Measurements from ENCODE around the gene ARHGAP15.

Gene ARHGAP15

DNA sequence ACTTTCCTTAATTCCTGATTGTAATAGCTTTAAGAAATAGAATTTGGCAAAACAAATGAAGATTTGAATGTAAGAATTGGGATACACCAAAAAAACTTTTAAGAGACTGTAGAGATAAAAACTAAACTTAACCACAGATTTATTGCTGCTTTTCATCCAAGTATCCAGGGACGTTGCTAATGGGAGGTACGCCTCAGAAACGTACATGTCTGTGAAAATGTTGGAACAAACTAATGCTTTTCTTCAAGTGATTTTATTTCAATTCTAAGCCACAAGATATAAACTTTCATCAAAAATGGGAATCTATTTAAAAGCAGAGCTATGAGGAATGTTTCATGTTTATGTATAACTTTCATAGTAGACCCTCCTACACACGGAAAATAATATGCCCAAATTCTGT, 66.3 kb downstream of the ARHGAP15 start:
- Histone ChIP-seq H3K9me3 (ENCODE audit: control insufficient read depth, insufficient read depth, low read length) (no peaks in the 10 kb centered on the region), H3K9ac (ENCODE audit: low read depth, low read length) (no peak overlapping the region), H3K27ac (ENCODE audit: low read depth, low read length) (no peak overlapping the region), H3K27me3 (ENCODE audit: control insufficient read depth, insufficient read depth, low read length) (no peaks in the 10 kb centered on the region), H3K4me3 (ENCODE audit: low read depth, low read length) (no peak overlapping the region), H3K4me1 (ENCODE audit: control insufficient read depth, insufficient read depth, low read length) (no peaks in the 10 kb centered on the region), H3K36me3 (ENCODE audit: control insufficient read depth, insufficient read depth, low read length) (no peaks in the 10 kb centered on the region)

DNA sequence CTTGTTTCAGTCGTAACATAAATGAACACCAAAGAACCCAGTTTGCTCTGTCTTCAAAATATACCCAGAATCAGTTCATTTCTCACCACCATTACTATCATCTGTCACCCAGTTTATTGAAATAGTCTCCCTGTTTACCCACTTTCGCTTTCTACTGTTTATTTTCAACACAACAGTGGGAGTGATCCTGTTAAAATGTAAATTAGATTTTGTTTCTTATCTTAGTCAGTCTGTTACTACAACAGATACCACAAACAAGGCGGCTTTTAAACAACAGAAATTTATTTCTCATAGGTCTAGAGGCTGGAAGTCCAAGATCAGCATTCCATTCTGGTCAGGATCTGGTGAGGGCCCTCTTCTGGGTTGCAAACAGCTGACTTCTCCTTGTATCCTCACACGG, 74.8 kb downstream of the ARHGAP15 start:
- Histone ChIP-seq H3K4me3 (ENCODE audit: low read depth, low read length) (no peak overlapping the region), H3K27ac (ENCODE audit: low read depth, low read length) (no peak overlapping the region), H3K9me3 (ENCODE audit: control insufficient read depth, insufficient read depth, low read length) (no peaks in the 10 kb centered on the region), H3K36me3 (ENCODE audit: control insufficient read depth, insufficient read depth, low read length) (no peaks in the 10 kb centered on the region), H3K9ac (ENCODE audit: low read depth, low read length) (no peak overlapping the region), H3K27me3 (ENCODE audit: control insufficient read depth, insufficient read depth, low read length) (no peaks in the 10 kb centered on the region), H3K4me1 (ENCODE audit: control insufficient read depth, insufficient read depth, low read length) (no peaks in the 10 kb centered on the region)

DNA sequence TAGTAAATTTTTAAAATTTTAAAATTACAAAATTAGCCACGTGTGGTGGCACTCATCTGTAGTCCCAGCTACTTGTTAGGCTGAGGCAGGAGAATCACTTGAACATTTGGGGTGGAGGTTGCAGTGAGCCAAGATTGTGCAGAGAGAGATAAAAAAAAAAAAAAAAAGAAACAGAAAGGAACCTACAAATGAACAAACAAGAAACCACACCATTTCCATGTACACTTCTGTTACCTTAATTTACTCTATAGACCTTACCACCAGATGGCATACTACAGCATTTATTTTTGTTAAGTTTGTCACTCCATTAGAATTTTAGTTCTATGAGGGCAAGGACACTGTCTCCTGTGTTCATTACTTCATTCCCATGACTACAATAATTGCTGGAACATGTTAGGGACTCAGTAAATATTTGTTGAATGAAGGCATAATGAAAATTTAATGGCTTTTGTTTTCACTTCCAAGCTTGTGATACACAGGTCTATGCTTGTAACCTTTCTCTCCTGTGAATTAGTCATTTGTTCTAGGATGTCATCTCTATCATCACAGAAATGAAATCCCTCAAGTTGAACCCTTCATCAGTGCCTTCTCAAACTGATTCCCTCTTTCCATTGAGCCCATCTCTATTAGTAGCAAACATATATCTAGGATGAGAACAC, 76.0 kb downstream of the ARHGAP15 start:
- H3K4me1 ChIP-seq (ENCODE audit: control insufficient read depth, insufficient read depth, low read length): no peaks in the 10 kb centered on the region
- H3K4me3 ChIP-seq (ENCODE audit: low read depth, low read length): no peak overlapping the region
- no peak overlapping the region for H3K9ac ChIP-seq (ENCODE audit: low read depth, low read length)
- no peaks in the 10 kb centered on the region for H3K9me3 ChIP-seq (ENCODE audit: control insufficient read depth, insufficient read depth, low read length)
- no peaks in the 10 kb centered on the region for H3K27me3 ChIP-seq (ENCODE audit: control insufficient read depth, insufficient read depth, low read length)
- no peak overlapping the region for H3K27ac ChIP-seq (ENCODE audit: low read depth, low read length)
- H3K36me3 ChIP-seq (ENCODE audit: control insufficient read depth, insufficient read depth, low read length): no peaks in the 10 kb centered on the region

DNA sequence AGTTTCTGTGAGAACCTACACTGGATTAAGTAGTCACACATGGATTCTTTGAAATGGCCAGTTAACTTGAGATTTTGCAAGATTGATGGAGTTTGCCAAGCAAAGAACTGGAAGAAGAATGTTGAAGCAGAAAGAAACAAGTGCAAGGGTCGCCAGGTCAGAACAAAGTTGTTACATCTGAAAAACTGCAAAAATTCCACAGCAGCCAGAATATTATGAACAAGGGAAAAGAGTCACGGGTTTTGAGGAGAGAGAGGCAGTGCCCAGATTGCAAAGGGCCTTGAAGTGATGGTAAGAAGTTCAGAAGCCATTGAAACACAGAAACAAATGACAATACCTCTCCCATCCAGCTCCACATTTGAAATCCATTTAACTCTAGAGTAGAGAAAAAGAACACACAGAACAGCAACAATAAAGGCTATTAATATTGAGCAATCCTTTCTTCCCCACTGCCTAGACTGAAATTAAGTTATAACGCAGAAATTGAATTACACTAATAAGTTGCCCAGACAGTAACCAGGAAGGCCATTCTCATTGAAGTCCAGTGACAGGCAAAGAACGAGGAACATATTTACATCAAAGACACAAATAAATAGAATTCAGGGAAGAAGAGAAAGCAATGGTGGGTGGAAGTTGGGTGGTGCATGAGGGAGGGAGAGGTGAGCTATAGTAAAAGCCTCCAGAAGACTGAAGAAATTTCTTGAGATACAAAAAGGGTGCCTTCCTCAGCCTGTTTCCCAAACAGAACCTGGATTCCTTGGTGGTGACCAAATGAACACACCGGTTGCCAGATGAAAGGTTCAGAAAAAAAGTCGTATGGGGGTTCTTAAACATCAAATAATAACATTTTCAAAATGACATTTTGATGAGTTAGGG, 80.6 kb downstream of the ARHGAP15 start:
- H3K36me3 ChIP-seq (ENCODE audit: control insufficient read depth, insufficient read depth, low read length): no peaks in the 10 kb centered on the region
- H3K4me3 ChIP-seq (ENCODE audit: low read depth, low read length): no peak overlapping the region
- no peaks in the 10 kb centered on the region for H3K4me1 ChIP-seq (ENCODE audit: control insufficient read depth, insufficient read depth, low read length)
- H3K9ac ChIP-seq (ENCODE audit: low read depth, low read length): no peak overlapping the region
- no peak overlapping the region for H3K27ac ChIP-seq (ENCODE audit: low read depth, low read length)
- H3K27me3 ChIP-seq (ENCODE audit: control insufficient read depth, insufficient read depth, low read length): no peaks in the 10 kb centered on the region
- H3K9me3 ChIP-seq (ENCODE audit: control insufficient read depth, insufficient read depth, low read length): no peaks in the 10 kb centered on the region

DNA sequence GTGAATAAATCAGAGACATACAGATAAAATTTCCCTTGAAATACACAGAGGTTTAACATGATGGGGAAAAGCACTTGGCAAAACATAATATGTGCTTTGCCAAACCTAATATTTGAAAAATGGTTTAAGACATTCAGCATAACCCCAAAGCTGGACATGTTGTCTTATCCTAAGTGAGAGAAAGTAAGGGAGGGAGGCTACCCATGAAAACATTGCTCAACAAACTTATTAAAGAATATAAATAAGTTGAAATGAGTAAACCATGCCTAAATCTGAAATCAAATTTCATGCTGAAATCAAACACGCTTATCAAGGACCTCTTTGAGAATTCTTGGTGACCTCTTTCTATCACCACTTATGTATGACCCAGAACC, 81.2 kb downstream of the ARHGAP15 start:
- H3K4me3 ChIP-seq (ENCODE audit: low read depth, low read length): no peak overlapping the region
- no peaks in the 10 kb centered on the region for H3K27me3 ChIP-seq (ENCODE audit: control insufficient read depth, insufficient read depth, low read length)
- H3K4me1 ChIP-seq (ENCODE audit: control insufficient read depth, insufficient read depth, low read length): no peaks in the 10 kb centered on the region
- H3K9me3 ChIP-seq (ENCODE audit: control insufficient read depth, insufficient read depth, low read length): no peaks in the 10 kb centered on the region
- H3K9ac ChIP-seq (ENCODE audit: low read depth, low read length): no peak overlapping the region
- no peaks in the 10 kb centered on the region for H3K36me3 ChIP-seq (ENCODE audit: control insufficient read depth, insufficient read depth, low read length)
- no peak overlapping the region for H3K27ac ChIP-seq (ENCODE audit: low read depth, low read length)

DNA sequence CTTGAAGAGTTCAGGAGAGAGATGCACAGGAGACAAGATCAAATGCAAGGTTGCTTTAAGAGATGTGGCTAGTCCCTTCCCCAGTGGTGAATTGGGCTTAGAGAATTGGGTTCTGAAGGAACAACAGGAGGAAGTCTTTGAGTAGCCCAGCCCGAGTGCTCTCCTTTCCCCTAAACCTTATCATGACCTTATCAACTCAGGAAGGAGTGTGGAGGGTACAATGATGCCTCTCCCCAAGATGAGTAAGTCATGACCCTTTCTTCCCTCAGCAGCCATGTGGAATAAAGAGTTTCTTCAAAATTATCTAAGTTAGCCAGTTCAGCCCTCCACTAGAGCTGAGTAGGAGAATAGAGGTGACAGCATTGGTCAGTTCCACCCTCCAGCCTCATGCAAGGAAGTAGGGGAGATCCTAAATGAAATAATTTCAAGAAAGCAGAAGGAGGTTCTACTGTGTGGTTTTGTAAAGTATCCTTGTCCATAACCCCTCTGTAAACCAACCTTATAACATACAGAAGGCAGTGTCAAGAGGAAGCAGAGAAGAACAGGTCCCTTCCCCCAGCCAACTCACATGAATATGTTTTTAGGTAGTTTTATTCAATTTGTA, 88.4 kb downstream of the ARHGAP15 start:
- no peaks in the 10 kb centered on the region for H3K36me3 ChIP-seq (ENCODE audit: control insufficient read depth, insufficient read depth, low read length)
- no peak overlapping the region for H3K4me3 ChIP-seq (ENCODE audit: low read depth, low read length)
- no peak overlapping the region for H3K9ac ChIP-seq (ENCODE audit: low read depth, low read length)
- no peaks in the 10 kb centered on the region for H3K9me3 ChIP-seq (ENCODE audit: control insufficient read depth, insufficient read depth, low read length)
- H3K27ac ChIP-seq (ENCODE audit: low read depth, low read length): no peak overlapping the region
- no peaks in the 10 kb centered on the region for H3K27me3 ChIP-seq (ENCODE audit: control insufficient read depth, insufficient read depth, low read length)
- no peaks in the 10 kb centered on the region for H3K4me1 ChIP-seq (ENCODE audit: control insufficient read depth, insufficient read depth, low read length)

DNA sequence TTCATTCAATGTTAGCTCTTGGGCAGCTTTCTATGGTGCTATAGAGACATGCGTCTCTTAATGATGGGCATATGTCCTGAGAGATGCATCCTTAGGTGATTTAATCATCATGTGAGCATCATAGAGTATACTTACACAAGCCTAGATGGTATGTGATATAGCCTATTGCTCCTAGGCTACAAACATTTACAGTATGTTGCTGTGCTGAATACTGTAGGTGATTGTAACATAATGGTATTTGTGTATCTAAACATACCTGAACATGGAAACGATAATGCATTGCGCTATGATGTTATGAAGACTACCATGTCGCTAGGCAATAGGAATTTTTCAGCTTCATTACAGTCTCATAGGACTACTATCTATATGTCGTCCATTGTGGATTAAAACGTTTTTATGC, 89.4 kb downstream of the ARHGAP15 start:
- H3K4me1 ChIP-seq (ENCODE audit: control insufficient read depth, insufficient read depth, low read length): no peaks in the 10 kb centered on the region
- no peaks in the 10 kb centered on the region for H3K27me3 ChIP-seq (ENCODE audit: control insufficient read depth, insufficient read depth, low read length)
- no peaks in the 10 kb centered on the region for H3K36me3 ChIP-seq (ENCODE audit: control insufficient read depth, insufficient read depth, low read length)
- no peak overlapping the region for H3K4me3 ChIP-seq (ENCODE audit: low read depth, low read length)
- H3K9me3 ChIP-seq (ENCODE audit: control insufficient read depth, insufficient read depth, low read length): no peaks in the 10 kb centered on the region
- H3K27ac ChIP-seq (ENCODE audit: low read depth, low read length): no peak overlapping the region
- no peak overlapping the region for H3K9ac ChIP-seq (ENCODE audit: low read depth, low read length)

DNA sequence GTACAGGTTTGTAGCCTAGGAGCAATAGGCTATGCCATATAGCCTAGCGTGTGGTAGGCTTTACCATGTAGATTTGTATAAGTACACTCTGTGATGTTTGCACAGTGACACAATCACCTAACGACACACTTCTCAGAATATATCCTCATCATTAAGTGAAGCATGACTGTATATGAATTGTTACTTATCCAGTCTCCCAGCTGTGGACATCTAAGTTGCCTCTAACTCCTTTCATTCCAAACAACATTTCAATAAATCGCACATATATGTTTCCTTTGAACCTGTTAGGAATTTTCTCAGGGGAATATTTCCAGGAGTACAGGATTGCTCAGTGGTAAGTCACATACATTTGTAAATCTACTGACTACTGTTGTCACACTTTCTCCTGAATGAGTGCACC, 90.0 kb downstream of the ARHGAP15 start:
- no peaks in the 10 kb centered on the region for H3K27me3 ChIP-seq (ENCODE audit: control insufficient read depth, insufficient read depth, low read length)
- no peaks in the 10 kb centered on the region for H3K36me3 ChIP-seq (ENCODE audit: control insufficient read depth, insufficient read depth, low read length)
- H3K27ac ChIP-seq (ENCODE audit: low read depth, low read length): no peak overlapping the region
- no peaks in the 10 kb centered on the region for H3K9me3 ChIP-seq (ENCODE audit: control insufficient read depth, insufficient read depth, low read length)
- H3K4me3 ChIP-seq (ENCODE audit: low read depth, low read length): no peak overlapping the region
- no peak overlapping the region for H3K9ac ChIP-seq (ENCODE audit: low read depth, low read length)
- H3K4me1 ChIP-seq (ENCODE audit: control insufficient read depth, insufficient read depth, low read length): no peaks in the 10 kb centered on the region

DNA sequence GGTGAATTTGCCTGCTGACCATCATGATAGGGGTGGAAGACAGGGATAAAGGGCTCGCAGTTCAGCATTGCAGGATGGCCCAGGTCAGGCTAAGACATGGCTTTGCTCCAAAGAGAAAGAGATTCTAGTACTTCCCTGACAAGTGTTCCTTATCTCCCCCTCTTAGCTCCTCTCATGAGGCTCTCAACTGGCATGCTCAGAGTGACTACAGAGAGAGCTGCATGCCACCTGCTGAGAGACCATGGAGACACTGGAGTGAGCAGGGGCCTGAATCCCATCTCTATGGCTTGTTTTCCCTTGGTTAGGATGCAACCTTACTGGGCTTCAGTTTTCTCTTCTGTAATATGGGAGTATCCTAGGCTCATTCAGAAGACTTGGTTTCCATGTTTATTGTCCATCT, 94.3 kb downstream of the ARHGAP15 start:
- Histone ChIP-seq H3K4me3 (ENCODE audit: low read depth, low read length) (no peak overlapping the region), H3K36me3 (ENCODE audit: control insufficient read depth, insufficient read depth, low read length) (no peaks in the 10 kb centered on the region), H3K4me1 (ENCODE audit: control insufficient read depth, insufficient read depth, low read length) (peaks cover 2% of the 10 kb centered on the region; the same call in 1 of the 2 replicates), H3K27ac (ENCODE audit: low read depth, low read length) (no peak overlapping the region), H3K9ac (ENCODE audit: low read depth, low read length) (no peak overlapping the region), H3K9me3 (ENCODE audit: control insufficient read depth, insufficient read depth, low read length) (no peaks in the 10 kb centered on the region), H3K27me3 (ENCODE audit: control insufficient read depth, insufficient read depth, low read length) (no peaks in the 10 kb centered on the region)

DNA sequence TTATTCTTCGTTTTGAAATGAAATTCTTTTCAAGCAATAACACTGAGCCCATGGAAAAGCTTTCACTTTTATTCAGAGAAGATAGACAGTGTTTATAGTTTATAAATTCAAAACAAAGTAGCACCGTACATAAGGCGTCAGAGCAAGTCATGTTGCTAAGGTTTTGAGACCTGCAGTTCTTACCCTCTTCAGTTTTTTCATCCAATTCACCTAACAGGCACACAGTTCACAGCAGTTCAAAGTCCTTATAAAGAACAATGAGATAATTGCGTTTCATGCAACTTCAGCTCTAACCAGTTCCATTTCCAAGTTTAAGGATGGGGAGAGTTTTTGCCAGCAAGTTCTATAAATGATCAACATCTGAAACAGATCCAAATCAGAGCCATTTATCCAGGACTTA, 96.7 kb downstream of the ARHGAP15 start:
- Histone ChIP-seq H3K4me3 (ENCODE audit: low read depth, low read length) (no peak overlapping the region), H3K9me3 (ENCODE audit: control insufficient read depth, insufficient read depth, low read length) (no peaks in the 10 kb centered on the region)

More for the DNA sequence above, 96.7 kb downstream of the ARHGAP15 start:
- Histone ChIP-seq H3K27me3 (ENCODE audit: control insufficient read depth, insufficient read depth, low read length) (no peaks in the 10 kb centered on the region), H3K27ac (ENCODE audit: low read depth, low read length) (no peak overlapping the region), H3K4me1 (ENCODE audit: control insufficient read depth, insufficient read depth, low read length) (peaks cover 23% of the 10 kb centered on the region), H3K36me3 (ENCODE audit: control insufficient read depth, insufficient read depth, low read length) (no peaks in the 10 kb centered on the region), H3K9ac (ENCODE audit: low read depth, low read length) (no peak overlapping the region)
